Activated T-cell treated with anti-CD3 and anti-CD28 coated beads for 4 hours (primary cell): Measurements from ENCODE around the gene PLS3.

ENCODE experiments used
- DNase-seq: peaks from one replicate; pipeline ENCODE4 v3.0.0-alpha.2; 2020

PLS3 gene

DNA sequence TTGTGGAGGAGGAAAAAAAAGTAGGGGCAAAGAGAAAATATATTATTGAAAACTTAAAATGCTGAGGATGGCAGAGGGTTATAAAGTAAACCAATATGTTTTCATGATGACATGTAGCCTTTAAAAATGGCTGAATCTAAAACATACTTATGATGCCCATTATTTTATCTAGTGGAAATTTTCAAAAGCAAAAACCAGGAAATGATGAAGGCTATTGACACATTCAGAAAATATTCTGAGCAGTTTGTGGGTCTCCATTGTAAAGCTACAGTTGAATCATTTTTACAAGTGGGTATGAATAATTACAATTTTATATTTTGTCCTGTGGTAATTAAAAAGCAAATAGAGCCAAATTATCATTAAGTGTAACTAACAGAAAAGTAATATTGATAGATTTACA, 10.7 kb downstream of the PLS3 start:
- DNase-seq = no peak

DNA sequence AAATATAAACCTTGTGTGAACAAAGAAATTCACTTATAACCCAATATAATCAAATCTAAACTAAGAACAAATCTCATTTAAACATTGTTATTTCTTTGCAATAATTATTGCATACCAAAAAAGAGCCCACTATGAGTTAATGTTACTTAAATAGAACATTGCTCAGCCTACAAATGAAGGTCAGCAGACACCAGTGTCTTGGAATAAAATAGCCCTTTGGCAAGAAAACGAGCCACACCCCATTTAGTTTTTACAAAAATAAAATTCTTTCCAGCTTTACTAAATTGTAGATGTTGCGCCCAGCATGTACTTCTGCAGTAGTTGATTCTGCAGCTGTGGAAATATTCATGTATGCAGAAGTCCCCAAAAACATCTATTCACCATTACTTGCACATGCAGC, 12.2 kb downstream of the PLS3 start:
- DNase-seq = no peak

DNA sequence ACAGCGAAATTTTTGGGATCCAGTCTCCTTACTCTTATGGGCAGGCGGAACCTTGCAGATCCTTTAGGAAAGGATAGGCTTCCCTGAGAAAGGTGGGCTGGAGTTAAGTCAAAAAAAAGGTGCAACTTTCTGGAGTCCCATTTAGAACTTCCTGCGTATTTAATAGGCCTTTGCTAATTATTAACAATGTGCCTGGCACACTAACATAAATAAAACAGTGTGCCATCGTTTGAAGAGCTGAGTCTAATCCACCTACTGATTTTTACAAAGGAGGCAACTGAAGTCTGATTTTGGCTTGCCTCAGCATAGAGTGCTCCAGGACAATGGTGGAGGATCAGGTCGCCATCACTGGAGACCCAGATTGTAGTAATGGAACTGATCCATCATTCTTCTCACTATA, 15.7 kb downstream of the PLS3 start:
- no peak for DNase-seq

DNA sequence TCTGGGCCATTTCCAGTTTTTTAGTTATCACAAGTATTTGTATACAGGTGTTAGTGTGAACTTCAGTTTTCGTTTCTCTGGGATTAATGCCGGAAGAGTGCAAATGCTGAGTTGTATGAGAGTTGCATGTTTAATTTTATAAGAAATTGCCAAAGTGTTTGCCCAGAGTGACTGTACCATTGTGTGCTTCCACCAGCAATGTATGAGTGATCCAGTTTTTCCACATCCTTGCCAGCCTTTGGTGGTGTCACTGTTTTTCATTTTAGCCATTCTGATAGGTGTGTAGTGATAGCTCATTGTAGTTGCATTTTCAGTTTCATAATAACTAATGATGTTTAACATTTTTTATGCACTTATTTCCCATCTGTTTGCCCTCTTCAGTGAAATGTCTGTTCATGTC, 18.4 kb downstream of the PLS3 start:
- no peak for DNase-seq

DNA sequence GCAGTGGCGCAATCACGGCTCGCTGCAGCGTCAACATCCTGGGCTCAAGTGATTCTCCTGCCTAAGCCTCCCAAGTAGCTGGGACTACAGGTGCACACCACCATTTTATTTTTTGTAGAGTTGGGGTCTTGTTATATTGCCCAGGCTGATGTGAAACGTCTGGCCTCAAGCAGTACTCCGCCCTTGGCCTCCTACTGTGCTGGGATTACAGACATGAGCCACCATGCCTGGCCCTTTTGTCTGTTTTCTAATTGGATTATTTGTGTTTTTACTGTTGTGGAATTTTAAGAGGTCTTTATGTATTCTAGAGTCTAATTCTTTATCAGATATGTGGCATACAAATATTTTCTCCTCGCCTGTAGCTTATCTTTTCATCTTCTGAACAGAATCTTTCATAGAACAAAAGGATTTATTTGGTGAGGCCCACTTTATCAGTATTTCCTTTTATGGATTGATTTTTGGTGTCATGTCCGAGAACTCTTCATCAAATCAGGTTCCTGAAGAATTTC, 18.9 kb downstream of the PLS3 start:
- DNase-seq = no peak

DNA sequence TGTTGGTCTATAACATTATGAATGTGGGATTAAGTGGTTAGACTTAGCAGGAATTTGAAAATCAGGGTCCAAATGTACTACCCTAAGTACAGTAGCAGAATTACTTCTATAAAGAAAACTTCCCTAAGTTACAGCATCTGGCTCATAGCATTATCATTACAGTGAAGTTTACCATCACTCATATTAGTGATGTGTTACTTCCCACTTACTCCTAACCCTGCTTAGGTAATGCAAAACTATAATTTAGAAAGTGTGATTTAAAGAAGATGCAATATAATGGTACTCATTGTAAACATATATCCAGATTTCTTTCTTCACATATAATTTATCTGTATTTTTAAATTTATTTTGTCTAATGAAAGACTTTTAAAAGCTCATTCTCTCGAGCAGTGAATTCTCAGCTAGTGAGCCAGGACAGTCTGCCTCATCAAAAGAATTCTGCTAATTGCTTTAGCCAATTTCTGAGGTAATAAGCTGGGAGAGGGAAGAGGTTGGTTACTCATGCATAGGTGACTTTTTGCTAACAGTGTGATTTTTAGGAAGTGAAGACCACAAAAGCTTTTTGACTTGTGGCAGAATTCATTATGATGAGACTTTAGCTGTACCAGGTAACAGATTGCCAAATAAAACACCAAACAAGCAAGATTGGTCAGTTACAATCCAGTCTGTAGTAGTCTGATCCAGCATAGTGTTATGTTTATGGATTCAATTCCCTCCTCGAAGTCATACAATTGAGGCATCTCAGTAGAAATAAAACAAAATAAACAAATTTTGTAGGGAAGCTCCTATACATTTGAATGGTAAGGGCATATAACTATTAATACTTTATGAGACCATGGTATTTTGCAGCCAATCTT, 21.0 kb downstream of the PLS3 start:
- no peak for DNase-seq

DNA sequence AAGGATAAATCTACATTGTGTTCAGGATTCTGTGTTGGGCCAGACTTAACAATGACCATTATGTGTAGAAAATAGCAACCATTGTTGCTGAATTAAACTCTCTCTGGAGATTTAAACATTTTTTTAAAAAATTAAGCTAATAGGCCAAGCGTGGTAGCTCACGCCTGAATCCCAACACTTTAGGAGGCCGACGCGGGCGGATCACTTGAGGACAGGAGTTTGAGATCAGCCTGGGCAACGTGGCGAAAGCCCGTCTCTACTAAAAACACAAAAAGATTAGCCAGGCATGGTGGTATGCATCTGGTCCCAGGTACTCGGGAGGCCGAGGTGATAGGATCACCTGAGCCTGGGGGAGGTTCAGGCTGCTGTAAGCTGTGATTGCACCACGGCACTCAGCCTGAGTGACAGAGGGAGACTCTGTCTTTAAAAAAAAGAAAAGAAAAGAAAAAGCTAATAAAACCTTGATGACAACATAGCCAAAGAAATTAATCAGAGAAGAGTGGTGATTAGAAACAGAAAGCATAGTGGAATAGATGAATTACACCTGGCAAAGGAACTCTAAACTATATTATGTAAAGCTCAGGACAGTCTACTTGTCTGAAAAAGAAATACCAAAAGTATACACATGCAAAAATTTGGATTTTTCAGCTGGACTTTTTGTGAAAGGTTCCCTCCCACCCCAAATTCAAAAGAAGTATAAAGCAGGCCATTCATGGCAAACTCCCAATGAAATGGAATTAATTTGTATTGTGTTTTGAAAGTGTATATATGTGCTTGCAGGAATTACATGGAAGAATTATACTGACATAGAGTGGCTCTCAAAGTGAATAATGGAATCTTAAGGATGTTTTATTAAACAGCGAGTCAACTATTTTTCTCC, 21.9 kb downstream of the PLS3 start:
- no peak for DNase-seq

DNA sequence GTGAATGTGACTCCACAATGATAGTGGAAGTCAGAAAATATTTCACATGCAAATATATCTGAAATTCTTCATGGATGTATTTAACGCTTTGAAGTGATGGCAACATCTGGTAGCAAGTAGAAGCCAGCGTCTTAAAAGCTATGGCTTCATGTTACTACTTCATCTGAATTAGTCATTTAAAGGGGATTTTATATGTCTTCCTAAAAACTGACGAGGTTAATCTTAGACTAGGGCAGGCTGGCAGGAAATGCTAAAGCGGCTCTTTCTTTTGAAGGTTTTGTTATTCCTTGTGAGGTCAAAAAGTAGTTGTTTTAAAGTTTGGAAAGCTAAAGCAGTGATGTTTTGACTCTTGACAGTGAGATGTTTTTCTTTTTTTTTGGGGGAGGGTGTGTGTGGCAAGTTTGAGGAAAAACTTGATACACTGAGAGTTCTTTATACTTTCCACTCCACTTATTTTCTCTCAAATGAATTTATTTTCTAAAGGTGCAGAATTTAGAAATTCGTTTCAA, 22.6 kb downstream of the PLS3 start:
- no peak for DNase-seq

DNA sequence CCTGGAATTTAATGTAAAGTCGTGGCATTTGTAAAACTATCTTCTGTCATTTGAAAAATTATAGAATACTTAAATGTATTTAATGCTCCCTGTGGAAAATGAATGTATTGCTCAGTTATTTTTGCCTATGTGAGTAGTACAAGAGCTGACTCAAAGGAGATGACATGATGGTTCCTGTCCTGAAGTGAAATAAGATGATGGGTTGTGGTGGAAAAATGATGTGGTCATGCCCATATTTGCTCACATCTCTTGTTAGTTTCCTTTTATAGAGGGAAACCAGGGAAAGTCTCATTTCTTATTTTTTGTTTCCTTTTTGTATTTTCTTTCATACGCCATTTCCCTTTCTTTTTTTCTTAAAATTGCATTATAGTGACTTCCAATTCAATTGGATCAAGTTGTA, 23.7 kb downstream of the PLS3 start:
- DNase-seq = no peak

DNA sequence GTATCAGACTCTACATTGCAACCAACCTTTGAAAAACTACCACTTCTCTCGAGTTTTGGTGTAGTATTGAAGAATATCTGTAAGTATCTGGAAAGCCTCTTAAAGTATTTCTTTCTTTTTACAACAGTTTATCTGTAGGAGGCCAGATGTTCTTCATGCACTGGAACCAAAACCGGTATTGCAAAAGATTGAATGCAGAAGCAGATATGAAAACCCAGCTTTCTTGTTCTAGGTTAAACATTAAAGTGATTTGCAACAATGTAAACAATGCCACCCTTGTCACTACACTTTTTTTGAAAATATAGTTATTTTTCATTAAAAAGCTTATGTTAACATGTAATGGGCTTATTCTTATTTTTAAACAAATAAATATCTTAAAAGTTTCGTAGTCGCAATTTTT, 27.2 kb downstream of the PLS3 start:
- DNase-seq = no peak

DNA sequence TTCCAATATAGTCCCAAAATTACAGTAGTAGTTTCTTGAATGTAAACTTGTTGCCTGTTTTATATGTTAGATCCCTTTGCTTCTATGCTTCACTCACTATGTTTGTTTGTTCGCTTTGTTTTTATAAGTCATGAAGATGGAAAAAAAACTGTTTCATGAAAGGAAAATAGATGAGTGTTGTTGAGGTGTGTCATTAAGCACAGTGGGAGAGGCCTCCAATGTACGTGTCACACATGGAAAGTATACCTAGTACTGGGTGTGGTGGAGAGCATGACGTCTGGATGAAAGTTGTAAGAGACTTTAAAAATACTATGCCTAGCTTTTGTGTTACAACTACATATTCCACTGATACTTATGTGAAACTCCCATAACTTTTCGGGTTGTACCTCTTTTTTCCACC, 28.4 kb downstream of the PLS3 start:
- DNase-seq = no peak

DNA sequence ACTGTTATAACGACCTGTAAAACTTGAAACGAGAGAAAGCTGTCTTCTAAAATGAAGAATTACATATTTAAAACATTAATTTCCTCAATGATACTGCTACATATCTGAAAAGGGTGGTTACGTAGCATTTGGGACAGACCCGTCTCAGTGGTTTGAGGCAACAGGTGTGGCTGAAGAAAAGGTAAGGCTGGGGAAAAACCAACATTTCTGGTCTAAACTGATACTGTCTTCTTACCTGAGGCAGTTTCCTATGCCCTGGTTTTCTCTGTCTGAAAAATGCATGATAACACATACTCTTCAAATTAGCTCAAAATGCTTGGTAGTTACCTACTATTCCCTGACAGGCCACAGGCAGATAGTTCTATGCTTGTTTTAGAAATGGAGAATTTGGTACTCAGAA, 30.4 kb downstream of the PLS3 start:
- no peak for DNase-seq

DNA sequence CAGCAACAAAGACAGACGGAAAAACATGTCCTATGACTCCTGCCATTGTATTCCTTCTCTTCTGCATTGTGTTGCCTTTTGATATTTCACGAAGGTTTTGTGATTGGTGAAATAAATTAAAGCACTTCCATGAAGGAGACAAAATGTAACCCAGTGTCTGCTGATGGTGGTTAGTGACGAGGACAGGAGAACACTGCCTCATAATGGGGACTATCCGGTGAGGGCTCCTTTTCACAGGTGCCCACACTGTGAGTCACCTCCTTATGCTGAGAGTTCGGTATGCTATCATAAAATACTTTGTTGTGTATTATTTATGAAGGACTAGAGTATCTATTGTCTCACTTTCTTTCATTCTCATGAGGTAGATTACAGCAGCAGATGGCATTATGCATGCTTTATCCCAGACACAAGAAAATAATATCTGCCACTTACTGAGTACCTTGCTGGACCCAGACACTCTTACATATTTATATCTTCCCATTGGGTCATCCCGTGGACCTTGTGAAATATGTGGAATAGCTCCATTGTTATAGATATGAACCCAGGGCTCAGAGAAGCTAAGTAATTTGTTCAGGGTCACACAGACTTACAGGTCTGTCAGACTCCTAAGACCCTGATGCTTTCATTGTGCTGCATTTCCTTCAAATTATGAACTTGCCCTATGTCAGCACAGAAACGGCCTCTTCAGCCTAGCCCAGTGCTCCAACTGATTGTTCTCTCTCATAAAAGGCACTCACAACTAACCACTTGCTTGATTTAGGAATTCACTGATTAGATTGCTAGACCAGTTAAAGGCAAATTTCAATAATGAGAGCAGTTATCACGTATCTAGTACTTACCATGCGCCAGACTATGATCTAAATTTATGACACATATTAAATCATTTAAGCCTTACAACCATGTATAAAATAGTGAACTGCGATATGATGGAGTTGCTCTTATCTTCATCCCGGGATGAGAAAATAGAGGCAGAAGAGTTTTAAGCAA, 31.2 kb downstream of the PLS3 start:
- DNase-seq = no peak

DNA sequence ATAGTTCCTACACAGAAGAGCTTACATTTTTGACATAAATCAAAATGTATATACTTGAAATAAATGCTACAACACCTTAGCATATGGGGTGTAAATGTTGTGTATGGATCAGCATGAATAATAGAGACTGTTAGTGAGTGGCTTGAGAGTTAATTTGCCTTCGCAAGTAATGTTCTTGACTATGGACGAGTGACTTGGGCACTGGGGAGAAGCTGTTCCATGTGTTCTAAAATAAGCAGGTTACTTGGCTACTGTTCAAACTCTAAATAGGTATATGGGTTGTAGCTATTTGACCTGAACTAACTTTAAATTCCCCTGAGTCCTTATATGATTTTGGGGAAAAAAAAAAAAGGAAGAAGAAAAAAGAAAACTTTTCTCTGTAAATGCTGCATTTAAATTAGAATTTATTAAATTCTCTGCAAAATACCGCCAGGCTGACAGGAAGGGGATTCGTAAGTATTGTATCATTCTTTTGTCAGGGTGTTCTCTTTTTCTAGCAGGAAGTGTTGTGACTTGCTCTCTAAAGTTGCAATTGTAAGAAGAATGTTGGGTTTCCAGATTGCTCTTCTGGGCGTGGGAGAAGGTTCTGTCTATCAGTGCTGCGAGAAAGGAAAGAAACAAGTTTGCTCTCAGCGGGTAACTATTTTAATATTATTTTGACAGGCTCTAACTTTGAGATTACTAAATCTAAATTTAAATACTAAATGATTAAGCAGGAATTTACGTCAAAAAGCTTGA, 32.2 kb downstream of the PLS3 start:
- DNase-seq = no peak

DNA sequence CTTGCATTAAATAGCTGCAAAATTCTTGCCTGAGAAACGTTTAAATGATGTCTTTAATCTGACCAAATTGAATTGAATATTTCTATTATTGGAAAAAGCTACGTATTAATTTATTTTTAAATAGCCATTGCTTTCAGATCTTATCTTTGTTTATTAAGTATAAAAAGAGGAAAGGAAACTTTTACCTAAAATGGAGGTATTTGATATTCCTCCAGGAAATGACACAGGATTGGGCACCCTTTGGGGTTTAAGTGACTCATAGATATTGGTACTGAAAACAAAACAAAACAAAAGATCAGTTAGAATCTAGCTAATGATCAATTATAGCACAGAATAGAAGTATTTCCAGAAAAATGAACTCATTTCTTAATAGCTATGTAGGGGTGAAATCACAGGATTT, 34.1 kb downstream of the PLS3 start:
- DNase-seq = no peak

DNA sequence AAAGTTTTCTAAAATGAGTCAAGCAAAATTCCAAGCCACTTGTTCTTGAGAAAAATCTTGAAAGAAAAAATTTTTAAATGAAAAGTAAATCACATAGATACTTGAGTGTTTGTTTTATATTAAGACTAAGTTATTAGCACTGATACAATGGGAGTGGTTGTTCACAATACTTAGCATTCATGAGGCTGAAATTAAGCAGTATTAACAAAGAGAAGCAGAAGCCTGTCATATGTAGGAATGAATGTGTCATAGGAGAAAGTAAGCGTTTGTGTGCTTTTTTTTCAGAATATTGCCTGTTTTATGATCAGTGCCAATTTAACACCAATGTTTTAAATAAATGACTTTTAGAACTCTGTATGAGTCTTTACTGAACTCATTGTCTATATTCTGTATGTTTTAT, 37.6 kb downstream of the PLS3 start:
- DNase-seq = no peak

DNA sequence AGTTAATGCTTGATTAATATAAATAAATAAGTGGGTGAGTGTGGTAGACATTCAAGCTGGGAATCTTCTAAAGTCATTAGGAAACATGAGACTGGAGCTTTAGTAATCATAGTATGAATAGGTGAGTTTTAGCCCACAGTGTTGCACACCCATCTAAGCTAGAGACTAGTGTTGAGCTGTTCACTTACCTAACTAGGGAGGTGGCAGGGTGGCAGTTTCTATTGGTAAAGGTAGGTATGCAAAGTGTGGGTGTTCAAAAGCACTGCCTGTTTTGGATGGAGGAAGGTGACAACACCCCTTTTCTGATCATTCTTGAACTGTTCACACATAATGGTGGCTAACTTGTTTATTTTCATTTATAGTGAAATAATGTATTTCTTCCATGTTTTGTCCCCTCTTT, 41.3 kb downstream of the PLS3 start:
- no peak for DNase-seq

DNA sequence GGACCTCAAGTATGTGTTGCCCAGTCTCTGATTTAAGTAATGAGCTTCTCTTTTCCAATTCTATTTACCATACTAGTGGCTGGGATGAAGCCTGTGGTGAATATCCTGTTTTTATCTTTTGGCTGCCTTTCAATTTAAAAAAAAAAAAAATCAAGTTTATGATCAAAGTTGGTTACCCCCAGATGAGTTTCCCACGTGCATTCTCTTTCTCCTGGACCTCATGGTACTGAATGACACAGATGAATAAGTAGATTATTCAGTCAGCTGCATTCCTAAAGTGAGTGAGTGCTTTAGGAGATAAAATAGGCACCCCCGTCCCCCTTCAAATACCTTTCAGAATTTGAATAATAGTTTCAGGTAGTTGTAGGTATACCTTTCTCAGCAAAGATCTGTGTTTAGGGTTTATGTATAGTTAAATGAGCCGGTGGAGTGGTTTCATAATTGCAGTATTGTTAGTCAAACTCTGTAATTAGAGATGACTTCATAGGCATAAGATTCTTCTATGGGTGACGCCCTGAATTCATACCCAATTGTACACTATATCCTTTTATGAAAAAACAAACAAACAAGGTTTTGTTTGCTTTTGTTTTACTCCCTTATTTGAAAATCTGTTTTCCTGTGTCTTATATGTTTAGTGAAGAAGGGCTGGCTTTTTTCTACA, 41.9 kb downstream of the PLS3 start:
- no peak for DNase-seq

DNA sequence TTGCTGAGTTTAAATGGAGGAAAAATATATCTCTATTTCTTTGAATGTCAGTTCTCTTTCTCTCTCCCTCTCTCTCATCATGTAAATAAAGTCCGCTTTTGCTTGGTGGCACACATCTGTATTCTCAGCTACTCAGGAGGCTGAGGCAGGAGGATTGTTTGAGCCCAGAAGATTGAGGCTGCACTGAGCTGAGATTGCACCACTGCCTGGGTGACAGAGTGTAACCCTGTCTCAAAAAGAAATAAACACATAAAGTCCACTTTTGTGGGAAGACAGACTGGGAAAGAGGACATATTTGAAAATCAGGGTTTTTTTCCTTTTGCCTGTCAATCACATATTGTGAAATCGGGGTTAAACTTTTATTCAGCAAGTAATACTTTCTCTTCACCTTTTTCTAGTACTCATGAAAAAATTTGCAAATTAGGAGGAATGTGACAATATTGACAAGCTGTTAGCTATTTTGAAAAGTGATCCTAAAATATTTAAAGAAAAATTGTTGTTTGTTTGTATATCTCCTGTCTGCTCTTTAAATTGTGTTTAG, 42.6 kb downstream of the PLS3 start:
- no peak for DNase-seq

DNA sequence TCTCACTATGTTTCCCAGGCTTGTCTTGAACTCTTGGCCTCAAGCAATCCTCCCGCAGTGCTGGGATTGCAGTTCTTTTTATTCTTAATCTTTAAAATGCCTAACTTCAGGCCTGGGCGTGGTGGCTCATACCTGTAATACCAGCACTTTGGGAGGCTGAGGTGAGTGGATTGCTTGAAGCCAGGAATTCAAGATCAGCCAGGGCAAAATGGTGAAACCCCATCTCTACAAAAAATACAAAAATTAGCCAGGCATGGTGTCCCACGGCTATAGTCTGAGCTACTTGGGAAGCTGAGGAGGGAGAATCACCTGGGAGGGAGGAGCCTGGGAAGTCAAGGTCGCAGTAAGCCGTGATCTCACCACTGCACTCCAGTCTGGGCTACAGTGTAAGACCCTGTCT, 45.9 kb downstream of the PLS3 start:
- no peak for DNase-seq

DNA sequence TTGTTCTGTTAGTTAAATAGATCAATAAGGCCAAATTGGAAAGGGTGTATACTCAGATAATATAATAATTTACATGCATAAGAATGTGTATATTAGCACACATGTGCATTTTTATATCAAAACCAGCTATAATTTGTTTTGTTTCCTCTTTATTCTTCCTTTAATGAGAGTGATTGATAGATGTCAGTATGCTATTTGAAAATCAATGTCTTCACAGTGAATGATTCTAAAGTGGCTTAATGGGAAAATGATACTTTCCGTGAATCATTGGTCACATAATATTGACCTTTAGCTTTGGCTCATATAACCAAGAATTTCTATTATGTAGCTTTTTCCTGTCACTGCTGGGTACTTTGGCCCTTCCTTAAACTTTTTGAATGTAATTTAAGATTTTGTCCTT, 48.6 kb downstream of the PLS3 start:
- DNase-seq = no peak
